Activated naive CD4-positive, alpha-beta T cell treated with anti-CD3 and anti-CD28 coated beads, Interleukin-2, amount 50 U/mL, for 16 hours (primary cell): ENCODE data around the gene GEMIN2.
"Not testable (repeated sequence)": the region's sequence is repeated elsewhere in the genome, so short reads cannot be mapped to it uniquely, and the experiment has no call there.

ENCODE experiments used
- DNase-seq: peaks from one replicate; pipeline ENCODE4 v3.0.0-alpha.2; 2020

Gene GEMIN2

GRCh38 chr14:39113685-39114072, 444 bp upstream of the GEMIN2 start:
- no peak for DNase-seq

- no peak for DNase-seq
Measured at GRCh38 chr14:39122330-39123138, 8.4 kb downstream of the GEMIN2 start.

GRCh38 chr14:39137835-39138234, 23.7 kb downstream of the GEMIN2 start:
- DNase-seq, result not testable (repeated sequence)

GRCh38 chr14:39138440-39138839, 24.3 kb downstream of the GEMIN2 start:
- DNase-seq, result no peak

GRCh38 chr14:39140170-39140569, 26.0 kb downstream of the GEMIN2 start:
- DNase-seq, result no peak

GRCh38 chr14:39141623-39142022, 27.5 kb downstream of the GEMIN2 start:
- not testable (repeated sequence) for DNase-seq

GRCh38 chr14:39143226-39143625, 29.1 kb downstream of the GEMIN2 start:
- DNase-seq, result not testable (repeated sequence)

GRCh38 chr14:39145266-39145966, 31.3 kb downstream of the GEMIN2 start:
- DNase-seq, result no peak

GRCh38 chr14:39154594-39155189, 40.6 kb downstream of the GEMIN2 start:
- no peak for DNase-seq

- no peak for DNase-seq
Measured at GRCh38 chr14:39157491-39157890, 43.4 kb downstream of the GEMIN2 start.

- no peak for DNase-seq
Measured at GRCh38 chr14:39158222-39158858, 44.2 kb downstream of the GEMIN2 start.

- DNase-seq, result no peak
Measured at GRCh38 chr14:39160494-39160893, 46.4 kb downstream of the GEMIN2 start.

- DNase-seq, result not testable (repeated sequence)
Measured at GRCh38 chr14:39167797-39168320, 53.7 kb downstream of the GEMIN2 start.

GRCh38 chr14:39168591-39168990, 54.5 kb downstream of the GEMIN2 start:
- DNase-seq, result no peak

GRCh38 chr14:39169541-39169900, 55.4 kb downstream of the GEMIN2 start:
- DNase-seq, result no peak

GRCh38 chr14:39173198-39173597, 59.1 kb downstream of the GEMIN2 start:
- DNase-seq, result no peak

GRCh38 chr14:39174560-39175444, 60.7 kb downstream of the GEMIN2 start, which contains the start of gene PNN:
PNN (plus strand) TSS chr14:39175254; CDS start chr14:39175280, 26 bp downstream.
- peak; percentile 95 for DNase-seq

- no peak for DNase-seq
Measured at GRCh38 chr14:39175445-39176262, 61.5 kb downstream of the GEMIN2 start.

GRCh38 chr14:39176263-39177167, 62.4 kb downstream of the GEMIN2 start:
- DNase-seq, result no peak

- DNase-seq, result no peak
Measured at GRCh38 chr14:39177168-39177545, 63.0 kb downstream of the GEMIN2 start.
